NCI-H82 (cell line): ENCODE data around the gene RPS15.
A peak's percentile ranks its signal among the peaks of the same experiment; 100 is the strongest.

Source experiments
- DNase-seq: peaks from one replicate; lab custom pipeline; 2025; lab: John Stamatoyannopoulos, UW

RPS15 gene

DNA sequence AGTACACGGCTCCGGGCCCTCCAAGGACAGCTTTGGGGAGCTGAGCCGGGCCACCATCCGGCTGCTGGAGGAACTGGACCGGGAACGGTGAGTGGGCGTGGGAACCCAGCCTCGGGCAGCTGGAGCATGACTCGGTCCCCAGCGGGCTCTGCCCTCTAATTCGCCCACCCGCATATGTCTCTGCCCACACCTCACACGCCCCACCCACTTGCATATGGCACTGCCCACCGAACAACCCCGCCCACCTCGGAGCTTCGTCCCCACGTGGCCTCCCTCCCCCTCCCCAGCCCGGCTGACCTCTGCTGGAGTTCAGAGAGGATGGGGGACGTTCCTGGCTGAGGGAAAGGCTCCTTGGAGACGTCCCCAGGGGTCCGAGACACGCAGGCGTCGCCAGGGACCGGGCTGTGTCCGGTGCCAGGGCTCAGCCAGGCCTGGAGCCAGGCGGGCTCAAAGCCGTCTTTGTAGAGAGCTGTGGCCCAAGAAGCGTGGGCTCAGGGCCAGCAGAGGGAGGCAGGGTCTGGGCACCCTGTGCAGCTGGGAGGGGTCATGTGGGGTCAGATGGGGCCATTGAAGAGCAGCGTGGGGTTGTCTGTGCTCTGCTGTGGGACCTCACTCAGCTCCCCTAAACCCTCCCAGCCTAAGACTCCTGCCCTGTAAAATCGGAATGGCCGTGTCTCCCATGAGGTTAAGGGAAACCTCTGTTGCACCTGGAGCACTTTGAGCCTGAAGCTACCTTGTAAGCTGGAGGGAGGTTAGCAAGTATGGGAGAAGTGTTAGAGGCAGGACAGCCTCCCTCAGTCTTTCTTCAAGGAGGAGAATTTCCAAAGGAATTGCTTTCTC is 15.5 kb downstream of the RPS15 start:
- DNase-seq = peak; percentile 88

DNA sequence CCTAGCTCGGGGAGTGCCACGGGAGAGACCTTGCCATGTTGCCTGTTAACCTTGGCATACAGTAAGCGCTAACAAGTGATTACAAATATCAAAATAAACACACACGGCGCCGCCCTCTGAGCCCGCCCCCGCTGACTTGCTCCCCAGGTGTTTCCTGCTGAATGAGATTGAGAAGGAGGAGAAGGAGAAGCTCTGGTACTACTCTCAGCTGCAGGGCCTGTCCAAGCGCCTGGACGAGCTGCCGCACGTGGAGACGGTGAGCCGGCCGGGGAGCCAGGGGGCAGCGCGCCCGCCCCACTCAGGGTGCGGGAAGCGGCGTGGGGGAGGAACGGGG is 16.8 kb downstream of the RPS15 start:
- DNase-seq = no peak

GRCh38 chr19:1455336-1456120 is 17.3 kb downstream of the RPS15 start:
- peak; percentile 86 for DNase-seq

- DNase-seq = no peak
These were observed 18.1 kb downstream of the RPS15 start for GRCh38 chr19:1456121-1456900.

DNA sequence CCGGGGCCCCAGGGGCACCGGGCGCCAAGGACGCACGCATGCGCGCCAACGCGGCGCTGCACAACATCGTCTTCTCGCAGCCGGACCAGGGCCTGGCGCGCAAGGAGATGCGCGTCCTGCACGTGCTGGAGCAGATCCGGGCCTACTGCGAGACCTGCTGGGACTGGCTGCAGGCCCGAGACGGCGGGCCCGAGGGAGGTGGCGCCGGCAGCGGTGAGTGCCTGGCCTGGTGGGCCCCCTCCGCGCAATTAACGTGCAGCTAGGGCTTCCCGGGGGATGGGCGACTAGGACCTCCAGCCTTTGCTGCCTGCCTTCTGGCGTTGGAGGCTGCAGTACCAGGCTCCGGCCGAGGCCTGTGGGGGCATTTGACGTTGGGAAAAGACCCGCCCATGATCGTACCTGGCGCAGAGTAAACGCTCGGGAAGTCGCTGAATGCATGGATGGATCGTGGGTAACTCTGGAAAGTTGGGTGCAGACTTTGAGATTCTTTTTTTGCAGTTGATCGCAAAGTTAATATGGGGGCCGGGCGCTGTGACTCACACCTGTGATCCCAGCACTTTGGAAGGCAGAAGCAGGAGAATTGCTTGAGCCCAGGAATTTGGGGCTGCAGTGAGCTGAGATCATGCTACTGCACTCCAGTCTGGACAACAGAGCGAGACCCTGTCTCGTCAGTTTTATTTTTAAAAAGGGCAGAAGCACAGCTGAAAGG is 19.0 kb downstream of the RPS15 start:
- no peak for DNase-seq

DNA sequence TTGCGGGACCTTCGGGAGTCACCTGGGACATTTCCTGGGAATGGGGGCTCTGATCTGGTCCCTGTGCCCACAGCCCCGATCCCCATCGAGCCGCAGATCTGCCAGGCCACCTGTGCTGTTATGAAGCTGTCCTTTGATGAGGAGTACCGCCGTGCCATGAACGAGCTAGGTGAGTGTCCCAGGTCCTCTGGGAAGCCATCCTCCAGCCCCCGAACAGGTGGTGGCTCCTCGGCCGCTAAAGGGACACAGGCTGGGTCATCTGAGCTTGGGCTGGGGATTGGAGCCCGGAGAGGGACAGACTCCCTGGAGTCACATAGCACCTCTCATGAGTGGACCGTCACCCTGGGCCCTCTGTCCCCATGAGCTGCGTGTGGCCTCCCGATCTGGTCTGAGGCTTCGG is 19.7 kb downstream of the RPS15 start:
- no peak for DNase-seq

DNA sequence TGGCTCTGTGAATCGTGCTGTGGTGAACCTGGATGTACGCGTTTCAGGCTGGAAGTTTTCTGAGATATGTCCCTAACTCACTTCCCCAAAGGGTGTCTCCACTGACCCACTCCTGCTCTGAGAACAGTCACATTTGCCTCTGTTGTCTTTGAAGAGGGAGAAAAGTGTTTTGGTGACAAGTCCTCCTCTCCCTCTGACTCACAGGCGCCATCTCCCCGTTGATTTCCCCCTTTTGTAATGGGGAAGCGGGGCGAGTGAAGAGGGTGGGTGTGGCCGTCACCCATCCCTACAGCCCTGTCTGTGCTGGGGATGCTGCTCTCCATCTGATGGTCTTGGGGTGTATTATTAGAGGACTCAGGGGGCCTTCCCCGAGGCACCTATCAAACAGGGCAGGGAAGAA is 21.3 kb downstream of the RPS15 start:
- DNase-seq = no peak

GRCh38 chr19:1460033-1460995 is 22.1 kb downstream of the RPS15 start:
- DNase-seq = no peak

DNA sequence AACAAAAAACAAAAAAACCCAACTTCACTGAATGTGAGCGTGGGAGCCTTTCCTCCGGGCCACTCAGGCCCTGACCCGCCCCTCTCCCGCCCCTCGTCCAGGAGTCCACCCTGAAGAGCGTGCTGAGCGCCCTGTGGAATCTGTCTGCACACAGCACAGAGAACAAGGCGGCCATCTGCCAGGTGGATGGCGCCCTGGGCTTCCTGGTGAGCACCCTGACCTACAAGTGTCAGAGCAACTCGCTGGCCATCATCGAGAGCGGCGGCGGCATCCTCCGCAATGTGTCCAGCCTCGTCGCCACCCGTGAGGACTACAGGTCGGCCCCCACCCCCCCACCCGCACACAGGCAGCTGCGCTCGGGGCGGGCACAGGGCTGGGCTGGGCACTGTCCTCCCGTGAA is 23.7 kb downstream of the RPS15 start:
- DNase-seq = no peak

DNA sequence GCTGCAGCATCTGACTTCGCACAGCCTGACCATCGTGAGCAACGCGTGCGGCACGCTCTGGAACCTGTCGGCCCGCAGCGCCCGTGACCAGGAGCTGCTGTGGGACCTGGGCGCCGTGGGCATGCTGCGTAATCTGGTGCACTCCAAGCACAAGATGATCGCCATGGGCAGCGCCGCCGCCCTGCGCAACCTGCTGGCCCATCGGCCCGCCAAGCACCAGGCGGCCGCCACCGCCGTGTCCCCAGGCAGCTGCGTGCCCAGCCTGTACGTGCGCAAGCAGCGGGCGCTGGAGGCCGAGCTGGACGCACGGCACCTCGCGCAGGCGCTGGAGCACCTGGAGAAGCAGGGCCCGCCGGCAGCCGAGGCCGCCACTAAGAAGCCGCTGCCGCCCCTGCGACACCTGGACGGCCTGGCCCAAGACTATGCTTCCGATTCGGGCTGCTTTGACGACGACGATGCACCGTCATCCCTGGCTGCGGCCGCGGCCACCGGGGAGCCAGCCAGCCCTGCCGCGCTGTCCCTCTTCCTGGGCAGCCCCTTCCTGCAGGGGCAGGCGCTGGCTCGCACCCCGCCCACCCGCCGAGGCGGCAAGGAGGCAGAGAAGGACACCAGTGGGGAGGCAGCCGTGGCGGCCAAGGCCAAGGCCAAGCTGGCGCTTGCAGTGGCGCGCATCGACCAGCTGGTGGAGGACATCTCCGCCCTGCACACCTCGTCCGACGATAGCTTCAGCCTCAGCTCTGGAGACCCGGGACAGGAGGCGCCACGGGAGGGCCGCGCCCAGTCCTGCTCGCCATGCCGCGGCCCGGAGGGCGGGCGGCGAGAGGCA is 27.2 kb downstream of the RPS15 start:
- peak; percentile 53 for DNase-seq

GRCh38 chr19:1466018-1466460 is 27.8 kb downstream of the RPS15 start:
- DNase-seq = no peak

- DNase-seq = no peak
These were observed 28.4 kb downstream of the RPS15 start for GRCh38 chr19:1466461-1467214.

DNA sequence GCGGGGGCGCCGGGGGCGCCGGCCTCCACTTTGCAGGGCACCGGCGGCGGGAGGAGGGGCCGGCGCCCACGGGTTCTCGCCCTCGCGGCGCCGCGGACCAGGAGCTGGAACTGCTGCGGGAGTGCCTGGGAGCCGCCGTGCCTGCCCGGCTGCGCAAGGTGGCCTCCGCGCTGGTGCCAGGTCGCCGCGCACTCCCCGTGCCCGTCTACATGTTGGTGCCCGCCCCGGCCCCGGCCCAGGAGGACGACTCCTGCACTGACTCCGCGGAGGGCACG is 29.0 kb downstream of the RPS15 start:
- no peak for DNase-seq

- no peak for DNase-seq
These were observed 29.5 kb downstream of the RPS15 start for GRCh38 chr19:1467490-1468273.

DNA sequence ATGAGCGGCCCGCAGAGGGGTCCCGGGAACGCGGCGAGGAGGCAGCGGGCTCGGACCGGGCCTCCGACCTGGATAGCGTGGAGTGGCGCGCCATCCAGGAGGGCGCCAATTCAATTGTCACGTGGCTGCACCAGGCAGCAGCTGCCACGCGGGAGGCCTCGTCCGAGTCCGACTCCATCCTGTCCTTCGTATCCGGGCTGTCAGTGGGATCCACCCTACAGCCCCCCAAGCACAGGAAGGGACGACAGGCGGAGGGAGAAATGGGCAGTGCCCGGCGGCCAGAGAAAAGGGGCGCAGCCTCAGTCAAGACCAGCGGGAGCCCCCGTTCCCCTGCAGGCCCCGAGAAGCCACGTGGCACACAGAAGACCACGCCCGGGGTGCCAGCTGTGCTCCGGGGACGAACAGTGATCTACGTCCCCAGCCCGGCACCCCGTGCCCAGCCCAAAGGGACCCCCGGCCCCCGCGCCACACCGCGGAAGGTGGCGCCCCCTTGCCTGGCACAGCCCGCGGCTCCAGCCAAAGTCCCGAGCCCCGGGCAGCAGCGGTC is 30.2 kb downstream of the RPS15 start:
- no peak for DNase-seq

GRCh38 chr19:1468821-1469254 is 30.6 kb downstream of the RPS15 start:
- DNase-seq = no peak

- DNase-seq = no peak
These were observed 31.3 kb downstream of the RPS15 start for GRCh38 chr19:1469255-1470054.

DNA sequence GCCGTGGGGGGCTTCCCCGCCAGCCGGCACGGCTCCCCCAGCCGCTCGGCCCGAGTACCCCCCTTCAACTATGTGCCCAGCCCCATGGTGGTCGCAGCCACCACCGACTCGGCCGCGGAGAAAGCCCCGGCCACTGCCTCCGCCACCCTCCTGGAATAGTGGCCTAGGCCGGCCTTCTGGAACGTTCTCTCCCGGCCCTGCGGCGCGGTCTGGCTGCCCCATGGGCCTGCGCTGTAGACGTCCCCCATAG is 31.8 kb downstream of the RPS15 start:
- DNase-seq = no peak
